Hepatocyte (in vitro differentiated cells): ENCODE measurements around the gene EOGT. TPM values are rescaled to one million over a fixed set of nuclear protein-coding genes. Genes with fewer than 3 reads are reported as not detected.
A peak's percentile ranks its signal among the peaks of the same experiment; 100 is the strongest.

ENCODE experiments used
- DNase-seq: peaks from one replicate; pipeline ENCODE4 v3.0.0-alpha.2; 2016; ENCODE audit warnings: low spot score
- H2AFZ ChIP-seq: fragments of 200-600 bp; sonication (generic); 2 replicates; pipeline ENCODE4 v1.6.0; 2016; ENCODE audit warnings: antibody characterized with exemption, mild to moderate bottlenecking
- H3K27ac ChIP-seq: fragments of 200-600 bp; sonication (generic); 2 replicates; pipeline ENCODE4 v1.5.1; 2016; ENCODE audit warnings: mild to moderate bottlenecking
- H3K27me3 ChIP-seq: fragments of 200-600 bp; sonication (generic); 2 replicates; pipeline ENCODE4 v1.6.1; 2016
- H3K36me3 ChIP-seq: fragments of 200-600 bp; sonication (generic); replicated peaks from 2 replicates; pipeline ENCODE4 v1.5.1; 2016; ENCODE audit warnings: low read depth; ENCODE audit not compliant: insufficient read depth
- H3K4me1 ChIP-seq: fragments of 200-600 bp; sonication (generic); 2 replicates; pipeline ENCODE4 v1.5.1; 2016; ENCODE audit warnings: mild to moderate bottlenecking, moderate library complexity; ENCODE audit not compliant: insufficient read depth
- H3K4me2 ChIP-seq: fragments of 200-600 bp; sonication (generic); 2 replicates; pipeline ENCODE4 v1.6.0; 2016
- H3K4me3 ChIP-seq: fragments of 200-600 bp; sonication (generic); 2 replicates; pipeline ENCODE4 v1.5.1; 2016; ENCODE audit warnings: mild to moderate bottlenecking
- H3K79me2 ChIP-seq: fragments of 200-600 bp; sonication (generic); 2 replicates; pipeline ENCODE4 v1.6.0; 2017; ENCODE audit warnings: mild to moderate bottlenecking
- H3K9me2 ChIP-seq: fragments of 200-600 bp; sonication (generic); replicated peaks from 2 replicates; pipeline ENCODE4 v1.6.0; 2017; ENCODE audit warnings: mild to moderate bottlenecking; ENCODE audit not compliant: insufficient read depth
- H3K9me3 ChIP-seq: fragments of 200-600 bp; sonication (generic); 2 replicates; pipeline ENCODE4 v1.5.1; 2016; ENCODE audit warnings: low read depth, mild to moderate bottlenecking
- H4K20me1 ChIP-seq: fragments of 200-600 bp; sonication (generic); 2 replicates; pipeline ENCODE4 v1.6.0; 2016; ENCODE audit warnings: mild to moderate bottlenecking; ENCODE audit not compliant: insufficient read depth, poor library complexity, severe bottlenecking
- EZH2 ChIP-seq: fragments of 200-600 bp; sonication (generic); IDR thresholded peaks from 2 replicates; pipeline ENCODE4 v1.6.1; 2016; ENCODE audit warnings: antibody characterized with exemption, mild to moderate bottlenecking, borderline replicate concordance
- EZH2phosphoT487 ChIP-seq: fragments of 200-600 bp; sonication (generic); IDR thresholded peaks from one replicate; pipeline ENCODE4 v1.6.1; 2018; ENCODE audit warnings: antibody characterized with exemption, mild to moderate bottlenecking, low read depth, moderate library complexity; ENCODE audit not compliant: unreplicated experiment, severe bottlenecking
- WGBS: methylation state at CpG from one replicate; pipeline ENCODE4 v1.1.6; 2016; ENCODE audit warnings: low lambda C conversion rate; ENCODE audit errors: missing lambda C conversion rate; 5-methylcytosine and 5-hydroxymethylcytosine counted together
- polyA plus RNA-seq: library from polyadenylated mRNA; unstranded; fragments of >200 nt; fragmentation: Nextera tagmentation; extraction: Ambion mirVana; gene quantifications from 2 replicates; pipeline ENCODE4 v1.2.1, GENCODE V29; 2016
- total RNA-seq: library from RNA; depleted of rRNA; stranded (reverse); fragments of >200 nt; gene quantifications from 2 replicates; pipeline ENCODE4 v1.2.3, GENCODE V29; 2014
- TF ChIP-seq, protein P1 (sequence below): fragments of 200-600 bp; sonication (generic); IDR thresholded peaks from 2 replicates; pipeline ENCODE4 v1.5.1; 2016; ENCODE audit warnings: antibody characterized with exemption, mild to moderate bottlenecking; ENCODE audit not compliant: poor library complexity

EOGT gene
- total and polyA plus RNA-seq, 2 experiments from 2014 or later: 7.2 to 19.0 TPM

DNA sequence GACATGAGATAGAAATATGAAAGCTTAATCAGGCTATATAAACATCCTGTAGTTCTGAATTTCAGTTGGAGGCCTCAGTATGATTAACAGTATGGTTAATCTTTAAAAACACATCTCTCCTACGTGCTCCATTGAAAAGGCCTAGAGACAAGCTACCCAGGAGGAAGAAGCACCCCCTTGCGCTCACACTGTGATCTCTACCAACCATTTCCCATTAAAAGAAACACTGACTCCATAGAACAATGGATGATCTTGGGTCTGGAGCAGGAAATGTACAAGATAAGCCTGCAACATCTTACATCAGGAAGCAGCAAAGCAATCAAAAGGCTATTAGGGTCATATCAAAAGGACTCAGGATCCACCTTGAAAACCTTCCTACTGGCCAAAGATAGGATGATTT is 3.4 kb upstream of the EOGT start:
- Histone ChIP-seq H3K9me2 (no peaks in the 10 kb centered on the region), H3K27me3 (no peaks in the 10 kb centered on the region), H3K4me3 (no peak overlapping the region), H3K27ac (no peak overlapping the region), H3K79me2 (no peaks in the 10 kb centered on the region), H3K36me3 (no peaks in the 10 kb centered on the region), H3K4me1 (peaks cover 8% of the 10 kb centered on the region), H2AFZ (no peak overlapping the region), H3K4me2 (no peak overlapping the region), H4K20me1 (no peaks in the 10 kb centered on the region), H3K9me3 (no peaks in the 10 kb centered on the region)
- no peak for DNase-seq
- WGBS: 98% methylated on average over 2 of the region's 2 CpGs
- no peak for TF ChIP-seq EZH2
- TF ChIP-seq, protein P1, sequence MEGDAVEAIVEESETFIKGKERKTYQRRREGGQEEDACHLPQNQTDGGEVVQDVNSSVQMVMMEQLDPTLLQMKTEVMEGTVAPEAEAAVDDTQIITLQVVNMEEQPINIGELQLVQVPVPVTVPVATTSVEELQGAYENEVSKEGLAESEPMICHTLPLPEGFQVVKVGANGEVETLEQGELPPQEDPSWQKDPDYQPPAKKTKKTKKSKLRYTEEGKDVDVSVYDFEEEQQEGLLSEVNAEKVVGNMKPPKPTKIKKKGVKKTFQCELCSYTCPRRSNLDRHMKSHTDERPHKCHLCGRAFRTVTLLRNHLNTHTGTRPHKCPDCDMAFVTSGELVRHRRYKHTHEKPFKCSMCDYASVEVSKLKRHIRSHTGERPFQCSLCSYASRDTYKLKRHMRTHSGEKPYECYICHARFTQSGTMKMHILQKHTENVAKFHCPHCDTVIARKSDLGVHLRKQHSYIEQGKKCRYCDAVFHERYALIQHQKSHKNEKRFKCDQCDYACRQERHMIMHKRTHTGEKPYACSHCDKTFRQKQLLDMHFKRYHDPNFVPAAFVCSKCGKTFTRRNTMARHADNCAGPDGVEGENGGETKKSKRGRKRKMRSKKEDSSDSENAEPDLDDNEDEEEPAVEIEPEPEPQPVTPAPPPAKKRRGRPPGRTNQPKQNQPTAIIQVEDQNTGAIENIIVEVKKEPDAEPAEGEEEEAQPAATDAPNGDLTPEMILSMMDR: no peak
- TF ChIP-seq EZH2phosphoT487: no peak

DNA sequence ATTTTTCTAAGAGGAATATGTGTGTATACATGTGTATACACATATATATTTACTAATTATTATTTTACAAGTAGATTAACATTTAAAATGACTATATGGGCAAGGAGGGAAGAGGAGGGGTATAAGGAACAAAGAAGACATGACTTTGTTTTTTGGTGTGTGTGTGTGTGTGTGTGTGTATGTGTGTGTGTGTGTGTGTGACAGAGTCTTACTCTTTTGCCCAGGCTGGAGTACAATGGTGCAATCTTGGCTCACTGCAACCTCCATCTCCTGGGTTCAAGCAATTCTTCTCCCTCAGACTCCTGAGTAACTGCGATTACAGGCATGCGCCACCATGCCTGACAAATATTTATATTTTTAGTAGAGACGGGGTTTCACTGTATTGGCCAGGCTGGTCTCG is 2.6 kb upstream of the EOGT start:
- Histone ChIP-seq H3K4me3 (no peak overlapping the region), H3K36me3 (no peaks in the 10 kb centered on the region), H3K9me2 (no peaks in the 10 kb centered on the region), H3K4me2 (no peak overlapping the region), H3K9me3 (no peaks in the 10 kb centered on the region), H3K27ac (no peak overlapping the region), H3K79me2 (no peaks in the 10 kb centered on the region), H2AFZ (no peak overlapping the region), H3K4me1 (peaks cover 8% of the 10 kb centered on the region), H3K27me3 (no peaks in the 10 kb centered on the region), H4K20me1 (no peaks in the 10 kb centered on the region)
- TF ChIP-seq EZH2phosphoT487 (no peak), EZH2 (no peak)
- TF ChIP-seq, protein P1: no peak
- no peak for DNase-seq
- WGBS: 96% methylated on average over 4 of the region's 4 CpGs

- 24% methylated on average over 11 of the region's 11 CpGs for WGBS
- Histone ChIP-seq H3K9me3 (no peaks in the 10 kb centered on the region), H3K4me1 (peaks cover 12% of the 10 kb centered on the region), H3K27ac (peak overlapping the region; percentile 98), H2AFZ (peak overlapping the region; percentile 94), H3K36me3 (no peaks in the 10 kb centered on the region), H3K79me2 (no peaks in the 10 kb centered on the region), H3K27me3 (no peaks in the 10 kb centered on the region), H3K4me2 (peak overlapping the region; percentile 79), H4K20me1 (no peaks in the 10 kb centered on the region), H3K9me2 (no peaks in the 10 kb centered on the region), H3K4me3 (peak overlapping the region; percentile 74)
- TF ChIP-seq EZH2 (no peak), EZH2phosphoT487 (no peak)
- TF ChIP-seq, protein P1: no peak
- DNase-seq: no peak
These were observed 617 bp upstream of the EOGT start for GRCh38 chr3:69014022-69014580.

DNA sequence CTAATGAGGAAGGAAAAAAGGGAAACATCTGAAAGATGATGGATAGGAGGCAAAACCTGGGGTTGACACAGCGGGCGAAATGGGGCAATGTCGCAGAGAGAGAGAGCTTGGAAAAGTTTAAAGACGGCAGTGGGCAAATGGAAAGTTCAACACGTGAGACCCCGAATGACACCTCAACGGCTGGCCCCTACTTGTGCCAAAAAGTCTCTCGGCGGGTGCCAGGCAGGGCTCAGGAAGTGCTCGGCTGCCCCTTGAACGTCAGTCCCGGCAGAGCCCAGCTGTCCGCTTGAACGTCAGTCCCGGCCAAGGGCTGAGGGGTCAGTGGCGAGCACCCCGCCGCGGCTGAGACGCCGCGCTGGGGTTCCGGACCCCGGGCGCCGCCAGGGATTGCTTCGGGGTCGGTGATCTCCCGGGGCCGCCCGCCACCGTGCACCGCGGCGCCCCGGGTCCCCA is 658 bp downstream of the EOGT start:
- 6% methylated on average over 36 of the region's 36 CpGs for WGBS
- no peaks in the 10 kb centered on the region for H3K79me2 ChIP-seq
- no peaks in the 10 kb centered on the region for H4K20me1 ChIP-seq
- H3K36me3 ChIP-seq: no peaks in the 10 kb centered on the region
- peak; percentile 71 for DNase-seq
- H3K27me3 ChIP-seq: no peaks in the 10 kb centered on the region
- peak overlapping the region; percentile 98 for H3K27ac ChIP-seq
- peak overlapping the region; percentile 74 for H3K4me3 ChIP-seq
- TF ChIP-seq, protein P1: no peak
- TF ChIP-seq EZH2 (no peak), EZH2phosphoT487 (no peak)
- no peaks in the 10 kb centered on the region for H3K9me2 ChIP-seq
- peak overlapping the region; percentile 94 for H2AFZ ChIP-seq
- peaks cover 14% of the 10 kb centered on the region for H3K4me1 ChIP-seq
- peak overlapping the region; percentile 79 for H3K4me2 ChIP-seq
- H3K9me3 ChIP-seq: no peaks in the 10 kb centered on the region
